ENCODE data around the gene MSGN1.

MSGN1 gene

DNA sequence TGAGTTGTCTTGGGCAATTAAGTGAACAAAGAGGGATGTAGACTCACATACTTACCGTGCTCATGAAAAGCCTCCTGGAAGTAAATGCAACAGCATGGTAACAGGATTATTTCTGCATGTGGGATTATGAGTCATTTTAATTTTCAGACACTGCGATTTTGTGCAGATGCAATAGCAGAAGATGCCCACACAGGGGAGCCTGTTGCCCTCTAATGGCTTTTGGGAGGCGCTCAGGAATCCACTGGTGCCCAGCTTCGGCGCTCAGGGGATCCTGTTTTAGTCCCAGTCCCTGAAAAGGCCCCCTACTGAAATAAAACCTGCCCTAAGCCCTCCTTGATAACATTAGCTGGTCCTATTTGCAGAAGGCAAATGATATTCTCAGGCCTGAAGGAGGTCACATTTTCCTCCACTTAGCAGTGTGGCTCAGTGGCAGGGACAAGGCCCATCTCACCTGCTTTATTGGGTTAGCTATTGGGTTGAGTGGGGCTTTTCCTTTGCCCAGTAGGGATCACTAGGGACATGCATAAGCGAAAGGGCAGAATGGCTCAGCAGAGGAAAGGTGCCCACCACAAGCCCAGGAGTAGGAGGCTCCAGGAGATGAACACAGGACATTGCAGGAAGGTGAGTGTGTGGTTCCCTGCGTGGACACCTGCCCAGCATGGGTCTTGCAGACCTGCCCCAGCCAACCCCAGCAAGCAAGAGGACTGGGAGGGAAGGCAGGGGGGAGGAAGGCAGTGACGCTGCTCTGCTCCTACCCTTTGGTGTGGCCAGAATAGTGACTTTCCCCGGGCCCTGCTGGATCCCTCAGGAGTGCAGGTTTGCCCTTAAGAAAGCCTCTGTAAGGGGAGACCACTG, 35.7 kb downstream of the MSGN1 start:
- Histone ChIP-seq H3K36me3 (ENCODE audit: control insufficient read depth in 2 of 2, insufficient read depth in 1 of 2, low read length in 2 of 2) (no peaks in the 10 kb centered on the region), H3K27ac (ENCODE audit: extremely low read depth, low read depth, low read length) (no peak overlapping the region), H3K9me3 (ENCODE audit: control insufficient read depth, insufficient read depth, low read depth, low read length) (no peaks in the 10 kb centered on the region), H3K4me1 (ENCODE audit: control insufficient read depth, insufficient read depth, low read length) (no peaks in the 10 kb centered on the region), H3K4me3 (ENCODE audit: low read depth, low read length) (no peak overlapping the region)
- ChIA-PET CTCF (interaction anchor here (0.5 to 3.7 kb wide), 24 partner anchors 14 to 1839 kb away, joined by 3 to 26 read pairs (median 4); no protein-coding TSS in a partner anchor), POLR2A (interaction anchor here (1.3 kb wide), 1 partner anchor 26 kb away, joined by 3 read pairs; the partner anchor contains the start of gene KCNS3)
- TF ChIP-seq HOXC10 (CRISPR knock-in tag; IDR thresholded peaks at IDR 0.05) (no peak), ZNF626 (tag by site-specific recombination; IDR thresholded peaks at IDR 0.05) (no peak), ZNF548 (tag by site-specific recombination; IDR thresholded peaks at IDR 0.05) (no peak), ZSCAN16 (tag by site-specific recombination; IDR thresholded peaks at IDR 0.05) (no peak), ZNF624 (tag by site-specific recombination; IDR thresholded peaks at IDR 0.05) (no peak), ZNF792 (tag by site-specific recombination; IDR thresholded peaks at IDR 0.05) (no peak), ZNF148 (tag by site-specific recombination; IDR thresholded peaks at IDR 0.05; ENCODE audit: borderline replicate concordance) (no peak), ZNF654 (tag by site-specific recombination; IDR thresholded peaks at IDR 0.05; ENCODE audit: low read depth) (peak; percentile 90), SCRT2 (tag by site-specific recombination; IDR thresholded peaks at IDR 0.05) (peak; percentile 64), KLF9 (tag by site-specific recombination; IDR thresholded peaks at IDR 0.05; ENCODE audit: low read depth) (no peak), WT1 (tag by site-specific recombination; IDR thresholded peaks at IDR 0.05) (no peak), ZBTB17 (tag by site-specific recombination; IDR thresholded peaks at IDR 0.05) (peak; percentile 53; the same call in 1 of the 2 replicates), ZNF19 (tag by site-specific recombination; IDR thresholded peaks at IDR 0.05; ENCODE audit: low read depth) (no peak), YY1 (tag by site-specific recombination; IDR thresholded peaks at IDR 0.05) (no peak), SCRT1 (tag by site-specific recombination; IDR thresholded peaks at IDR 0.05; ENCODE audit: borderline replicate concordance) (no peak), ZBTB6 (tag by site-specific recombination; IDR thresholded peaks at IDR 0.05) (no peak), ZNF10 (tag by site-specific recombination; IDR thresholded peaks at IDR 0.05) (0 out of 2 replicates have a peak, but pooled peaks have one; percentile 16), ZNF529 (tag by site-specific recombination; IDR thresholded peaks at IDR 0.05; ENCODE audit: insufficient replicate concordance) (no peak), ZNF639 (tag by site-specific recombination; IDR thresholded peaks at IDR 0.05) (no peak)
- TF ChIP-seq, protein P1, sequence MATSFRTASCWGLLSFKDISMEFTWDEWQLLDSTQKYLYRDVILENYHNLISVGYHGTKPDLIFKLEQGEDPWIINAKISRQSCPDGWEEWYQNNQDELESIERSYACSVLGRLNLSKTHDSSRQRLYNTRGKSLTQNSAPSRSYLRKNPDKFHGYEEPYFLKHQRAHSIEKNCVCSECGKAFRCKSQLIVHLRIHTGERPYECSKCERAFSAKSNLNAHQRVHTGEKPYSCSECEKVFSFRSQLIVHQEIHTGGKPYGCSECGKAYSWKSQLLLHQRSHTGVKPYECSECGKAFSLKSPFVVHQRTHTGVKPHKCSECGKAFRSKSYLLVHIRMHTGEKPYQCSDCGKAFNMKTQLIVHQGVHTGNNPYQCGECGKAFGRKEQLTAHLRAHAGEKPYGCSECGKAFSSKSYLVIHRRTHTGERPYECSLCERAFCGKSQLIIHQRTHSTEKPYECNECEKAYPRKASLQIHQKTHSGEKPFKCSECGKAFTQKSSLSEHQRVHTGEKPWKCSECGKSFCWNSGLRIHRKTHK (tag by site-specific recombination; IDR thresholded peaks at IDR 0.05), result no peak
- TF ChIP-seq, protein P2, sequence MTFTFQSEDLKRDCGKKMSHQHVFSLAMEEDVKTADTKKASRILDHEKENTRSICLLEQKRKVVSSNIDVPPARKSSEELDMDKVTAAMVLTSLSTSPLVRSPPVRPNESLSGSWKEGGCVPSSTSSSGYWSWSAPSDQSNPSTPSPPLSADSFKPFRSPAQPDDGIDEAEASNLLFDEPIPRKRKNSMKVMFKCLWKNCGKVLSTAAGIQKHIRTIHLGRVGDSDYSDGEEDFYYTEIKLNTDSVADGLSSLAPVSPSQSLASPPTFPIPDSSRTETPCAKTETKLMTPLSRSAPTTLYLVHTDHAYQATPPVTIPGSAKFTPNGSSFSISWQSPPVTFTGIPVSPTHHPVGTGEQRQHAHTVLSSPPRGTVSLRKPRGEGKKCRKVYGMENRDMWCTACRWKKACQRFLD (tag by site-specific recombination; IDR thresholded peaks at IDR 0.05), result no peak
- TF ChIP-seq, protein P3, sequence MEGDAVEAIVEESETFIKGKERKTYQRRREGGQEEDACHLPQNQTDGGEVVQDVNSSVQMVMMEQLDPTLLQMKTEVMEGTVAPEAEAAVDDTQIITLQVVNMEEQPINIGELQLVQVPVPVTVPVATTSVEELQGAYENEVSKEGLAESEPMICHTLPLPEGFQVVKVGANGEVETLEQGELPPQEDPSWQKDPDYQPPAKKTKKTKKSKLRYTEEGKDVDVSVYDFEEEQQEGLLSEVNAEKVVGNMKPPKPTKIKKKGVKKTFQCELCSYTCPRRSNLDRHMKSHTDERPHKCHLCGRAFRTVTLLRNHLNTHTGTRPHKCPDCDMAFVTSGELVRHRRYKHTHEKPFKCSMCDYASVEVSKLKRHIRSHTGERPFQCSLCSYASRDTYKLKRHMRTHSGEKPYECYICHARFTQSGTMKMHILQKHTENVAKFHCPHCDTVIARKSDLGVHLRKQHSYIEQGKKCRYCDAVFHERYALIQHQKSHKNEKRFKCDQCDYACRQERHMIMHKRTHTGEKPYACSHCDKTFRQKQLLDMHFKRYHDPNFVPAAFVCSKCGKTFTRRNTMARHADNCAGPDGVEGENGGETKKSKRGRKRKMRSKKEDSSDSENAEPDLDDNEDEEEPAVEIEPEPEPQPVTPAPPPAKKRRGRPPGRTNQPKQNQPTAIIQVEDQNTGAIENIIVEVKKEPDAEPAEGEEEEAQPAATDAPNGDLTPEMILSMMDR (tag by site-specific recombination; IDR thresholded peaks at IDR 0.05), result peak; percentile 71; the same call in 1 of the 2 replicates
- TF ChIP-seq, protein P4, sequence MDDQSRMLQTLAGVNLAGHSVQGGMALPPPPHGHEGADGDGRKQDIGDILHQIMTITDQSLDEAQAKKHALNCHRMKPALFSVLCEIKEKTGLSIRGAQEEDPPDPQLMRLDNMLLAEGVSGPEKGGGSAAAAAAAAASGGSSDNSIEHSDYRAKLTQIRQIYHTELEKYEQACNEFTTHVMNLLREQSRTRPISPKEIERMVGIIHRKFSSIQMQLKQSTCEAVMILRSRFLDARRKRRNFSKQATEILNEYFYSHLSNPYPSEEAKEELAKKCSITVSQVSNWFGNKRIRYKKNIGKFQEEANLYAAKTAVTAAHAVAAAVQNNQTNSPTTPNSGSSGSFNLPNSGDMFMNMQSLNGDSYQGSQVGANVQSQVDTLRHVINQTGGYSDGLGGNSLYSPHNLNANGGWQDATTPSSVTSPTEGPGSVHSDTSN (CRISPR knock-in tag; IDR thresholded peaks at IDR 0.05), result no peak

Data from HEK293 (cell line).